Naive B cell (primary cell): ENCODE results near the gene CAPZB. TPM values are rescaled to one million over a fixed set of nuclear protein-coding genes. Genes with fewer than 3 reads are reported as not detected.

Experiments used
- ATAC-seq, 2 donors: fragments of 150-1000 bp; cut with Tn5 transposase; 2 replicates each; pipeline ENCODE4 v1.10.0; 2021; ENCODE audit warnings: low read depth in 2 of 2, mild to moderate bottlenecking in 2 of 2, moderate library complexity in 2 of 2
- DNase-seq: peaks from one replicate; pipeline ENCODE4 v3.0.0; 2022
- H3K27ac Mint-ChIP-seq, 6 donors: one replicate each; pipeline ENCODE4 v1.8.0; 2020 to 2022; ENCODE audit warnings: mild to moderate bottlenecking in 6 of 6, mixed read lengths in 6 of 6, moderate library complexity in 5 of 6, inconsistent platforms in 2 of 6
- H3K27me3 Mint-ChIP-seq, 3 donors: one replicate each; pipeline ENCODE4 v1.8.0; 2021 to 2022; ENCODE audit warnings: mixed read lengths in 3 of 3, mild to moderate bottlenecking in 1 of 3
- H3K36me3 Mint-ChIP-seq, 2 donors: one replicate each; pipeline ENCODE4 v1.8.0; 2020 to 2022; ENCODE audit warnings: mixed read lengths in 2 of 2, inconsistent platforms in 1 of 2, mild to moderate bottlenecking in 1 of 2
- H3K4me1 Mint-ChIP-seq, 3 donors: one replicate each; pipeline ENCODE4 v1.8.0; 2020 to 2022; ENCODE audit warnings: mixed read lengths in 3 of 3, inconsistent platforms in 1 of 3, mild to moderate bottlenecking in 1 of 3, moderate library complexity in 1 of 3
- H3K4me3 Mint-ChIP-seq, 8 donors: one replicate each; pipeline ENCODE4 v1.8.0; 2020 to 2022; ENCODE audit warnings: mild to moderate bottlenecking in 8 of 8, mixed read lengths in 8 of 8, moderate library complexity in 8 of 8, inconsistent platforms in 2 of 8
- H3K9me3 Mint-ChIP-seq, 7 donors: one replicate each; pipeline ENCODE4 v1.8.0; 2020 to 2022; ENCODE audit warnings: mixed read lengths in 7 of 7, mild to moderate bottlenecking in 5 of 7, inconsistent platforms in 2 of 7, moderate library complexity in 1 of 7
- polyA plus RNA-seq, 6 donors: library from polyadenylated mRNA; unstranded; fragments of 300-500 nt; fragmentation: Illumina TruSeq; gene quantifications; one replicate each; pipeline ENCODE4 v1.2.3, GENCODE V29; 2021; ENCODE audit warnings: low read depth in 6 of 6

Gene CAPZB
- polyA plus RNA-seq, 6 donors from 2014 or later: 328 to 445 (median 382) TPM

DNA sequence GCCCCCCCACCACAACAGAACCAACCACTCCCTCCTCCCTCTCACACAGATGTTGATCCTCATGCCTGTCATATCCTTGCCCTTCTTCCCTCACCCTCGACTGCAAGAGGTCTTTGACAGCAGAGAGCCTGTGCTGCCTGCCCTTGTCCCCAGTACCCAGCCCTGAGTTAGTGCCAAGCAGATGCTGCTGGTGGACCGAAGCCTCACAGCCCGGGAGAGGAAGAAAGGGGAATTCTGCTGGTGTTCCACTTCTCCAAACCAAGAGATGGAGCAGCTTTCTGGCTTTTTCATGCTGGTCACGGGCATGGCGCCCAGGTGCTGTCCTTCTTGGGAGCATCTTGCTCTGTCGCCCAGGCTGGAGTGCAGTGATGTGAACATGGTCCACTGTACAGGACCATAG is 104.1 kb downstream of the CAPZB start:
- ATAC-seq (no peak), DNase-seq (no peak)
- Mint-ChIP-seq H3K9me3 (no peaks in the 10 kb centered on the region), H3K27ac (peak overlapping the region in 1 of 6 donors; percentile 26), H3K36me3 (peaks cover 17 to 21% of the 10 kb centered on the region in 2 donors), H3K4me1 (peaks cover 6 to 7% (median 6%) of the 10 kb centered on the region in 3 donors), H3K4me3 (no peak overlapping the region), H3K27me3 (no peaks in the 10 kb centered on the region)

DNA sequence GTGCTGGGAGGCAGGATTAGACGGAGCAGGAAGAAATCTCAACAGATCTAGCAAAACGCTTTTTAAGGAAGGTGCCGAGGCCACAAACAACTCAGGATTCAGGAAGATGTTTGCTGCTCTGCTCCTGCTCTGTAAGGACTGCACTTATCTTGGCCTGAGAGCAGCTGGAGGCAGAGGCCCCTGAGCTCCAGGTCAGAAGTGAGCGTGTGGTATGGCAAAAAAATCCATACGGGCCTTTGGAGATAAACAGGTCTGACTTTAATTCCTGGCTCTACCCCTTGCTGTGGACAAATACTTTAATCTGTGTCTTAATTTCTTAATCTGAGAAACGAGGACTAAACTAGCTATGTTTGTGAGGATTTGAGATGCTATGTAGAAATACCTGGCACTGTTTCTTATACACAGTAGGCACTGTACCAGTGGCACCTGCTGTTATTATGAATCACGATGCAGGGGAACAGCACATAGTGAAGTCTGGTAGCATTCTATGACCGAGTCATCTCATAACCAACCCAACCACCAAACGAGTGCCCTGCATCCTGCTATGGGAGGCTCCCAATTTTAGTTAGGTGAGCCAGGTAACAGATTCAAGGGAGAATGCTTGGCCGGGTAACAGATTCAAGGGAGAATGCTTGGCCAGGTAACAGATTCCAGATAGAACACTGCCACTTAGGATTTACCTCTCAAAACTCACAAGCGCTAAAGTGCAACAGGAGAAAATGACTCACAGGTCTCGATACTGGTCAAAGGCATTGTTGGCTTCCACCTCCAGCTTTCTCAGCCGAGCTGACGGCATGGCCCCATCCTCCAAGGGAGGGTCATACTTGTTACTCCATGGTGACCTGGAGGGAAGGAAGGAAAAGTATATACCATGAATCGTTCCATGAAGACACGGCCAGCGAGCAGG is 107.3 kb downstream of the CAPZB start:
- Mint-ChIP-seq H3K36me3 (peaks cover 14 to 20% of the 10 kb centered on the region in 2 donors), H3K4me3 (no peak overlapping the region), H3K27ac (peak overlapping the region in 1 of 6 donors; percentile 3), H3K27me3 (no peaks in the 10 kb centered on the region), H3K9me3 (no peaks in the 10 kb centered on the region), H3K4me1 (peaks cover 0 to 12% (median 9%) of the 10 kb centered on the region in 3 donors)
- ATAC-seq (no peak), DNase-seq (no peak)

DNA sequence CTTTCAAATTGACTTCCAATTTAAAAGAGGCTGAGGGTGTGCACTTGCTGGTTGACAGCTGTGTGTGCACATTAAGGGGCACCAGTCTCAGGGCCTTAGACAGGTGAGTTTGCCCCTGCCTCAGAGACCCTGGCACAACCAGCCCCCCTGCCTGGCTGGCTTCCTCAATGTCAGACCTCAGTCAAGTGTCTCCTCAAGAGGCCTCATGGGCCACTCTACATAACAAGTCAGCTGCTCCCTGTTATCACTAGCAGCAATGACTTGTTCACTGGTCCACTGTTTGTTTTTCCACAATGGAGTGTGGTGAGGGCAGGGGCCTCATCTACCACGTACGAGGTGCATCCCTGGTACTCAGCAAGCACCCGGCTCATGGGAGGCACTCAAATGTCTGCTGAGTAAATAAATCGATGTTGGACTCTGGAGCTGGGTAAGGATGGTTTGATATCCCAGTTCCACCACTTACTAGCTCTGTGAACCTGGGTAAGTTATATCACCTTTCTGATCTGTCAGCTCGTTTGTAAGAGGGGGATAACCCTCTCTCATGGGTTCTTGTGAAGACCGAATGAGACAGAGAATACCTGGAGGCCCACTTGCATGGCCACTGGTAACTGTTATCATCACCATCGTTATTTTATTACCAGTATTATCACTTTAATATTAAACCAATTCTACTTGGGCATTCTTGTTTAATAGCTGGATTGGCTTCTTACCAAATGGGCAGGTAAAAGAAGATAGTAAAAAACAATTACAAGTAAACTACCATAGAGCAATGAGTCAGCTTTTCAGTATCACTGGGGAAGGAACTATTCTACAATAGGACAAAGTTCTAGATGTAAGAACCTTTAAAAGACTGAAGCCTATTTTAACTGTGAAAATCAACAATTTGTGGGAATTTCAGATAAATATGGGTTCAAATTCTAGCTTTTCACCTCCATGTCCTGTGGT is 108.6 kb downstream of the CAPZB start:
- H3K36me3 Mint-ChIP-seq: peaks cover 14 to 20% of the 10 kb centered on the region in 2 donors
- no peaks in the 10 kb centered on the region for H3K9me3 Mint-ChIP-seq
- H3K4me1 Mint-ChIP-seq: peaks cover 0 to 12% (median 12%) of the 10 kb centered on the region in 3 donors
- H3K4me3 Mint-ChIP-seq: no peak overlapping the region
- no peaks in the 10 kb centered on the region for H3K27me3 Mint-ChIP-seq
- ATAC-seq (no peak), DNase-seq (no peak)
- H3K27ac Mint-ChIP-seq: no peak overlapping the region

DNA sequence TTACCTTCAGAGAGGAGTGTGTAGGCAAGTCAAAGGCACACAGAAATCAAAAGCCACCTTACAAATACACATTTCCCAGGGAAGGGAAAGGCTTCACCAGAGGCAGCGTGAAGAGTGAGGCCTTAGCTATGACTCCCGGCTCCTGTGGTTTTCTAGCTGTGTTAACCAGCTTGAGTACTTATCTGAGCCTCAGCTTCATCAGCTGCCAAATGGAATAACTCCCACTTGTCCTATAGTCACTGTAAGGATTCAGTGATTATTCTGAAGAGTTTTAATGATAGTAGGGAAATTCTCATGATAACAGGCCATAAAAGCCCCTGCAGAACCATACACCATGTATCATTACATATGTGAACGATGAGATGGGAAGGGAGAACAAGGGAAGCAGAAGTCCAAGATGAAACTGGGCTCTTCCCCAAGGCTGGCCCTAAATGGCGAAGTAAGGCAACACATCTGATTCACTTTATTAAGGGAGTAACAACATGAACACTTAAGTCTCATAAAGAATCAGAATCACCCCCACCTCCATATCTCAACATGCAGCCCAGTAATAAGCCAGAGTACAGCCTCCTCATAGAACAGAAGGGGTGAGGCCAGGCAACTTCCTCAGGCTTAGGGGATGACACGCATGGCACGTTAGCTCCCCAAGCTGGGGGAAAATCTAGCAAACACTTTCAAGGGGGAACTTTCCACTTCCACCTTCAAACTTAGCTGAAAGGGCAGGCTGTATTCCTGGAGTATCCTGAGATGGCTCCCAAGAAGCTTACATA is 109.5 kb downstream of the CAPZB start:
- no peaks in the 10 kb centered on the region for H3K9me3 Mint-ChIP-seq
- ATAC-seq (no peak), DNase-seq (no peak)
- H3K4me1 Mint-ChIP-seq: peaks cover 1 to 13% (median 9%) of the 10 kb centered on the region in 3 donors
- peak overlapping the region in 2 of 6 donors; percentile 20 to 39 for H3K27ac Mint-ChIP-seq
- no peak overlapping the region for H3K4me3 Mint-ChIP-seq
- no peaks in the 10 kb centered on the region for H3K27me3 Mint-ChIP-seq
- peaks cover 14 to 20% of the 10 kb centered on the region in 2 donors for H3K36me3 Mint-ChIP-seq

DNA sequence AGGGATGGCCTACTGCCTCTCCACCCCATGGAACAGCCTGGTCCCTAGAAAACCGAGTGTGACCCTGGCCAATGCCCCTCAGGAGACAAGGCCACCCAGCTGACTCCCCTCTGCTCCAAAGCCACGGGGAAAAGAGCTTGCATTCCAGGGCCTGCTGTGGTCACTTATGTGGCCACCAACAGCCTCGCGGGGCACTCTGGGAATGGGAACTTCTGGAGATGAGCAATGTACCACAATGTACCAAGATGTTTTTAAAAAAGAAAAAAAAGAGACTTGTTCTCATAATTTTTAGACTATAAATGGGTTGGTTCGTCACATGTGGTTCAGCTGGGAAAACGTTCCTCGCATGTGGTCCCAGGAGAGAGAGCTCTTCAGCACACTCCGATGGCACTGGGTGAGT is 110.4 kb downstream of the CAPZB start:
- Mint-ChIP-seq H3K4me3 (no peak overlapping the region), H3K36me3 (peaks cover 14 to 20% of the 10 kb centered on the region in 2 donors), H3K27ac (no peak overlapping the region), H3K9me3 (no peaks in the 10 kb centered on the region), H3K27me3 (no peaks in the 10 kb centered on the region), H3K4me1 (peaks cover 9 to 21% (median 10%) of the 10 kb centered on the region in 3 donors)
- no peak for ATAC-seq
- DNase-seq: no peak

DNA sequence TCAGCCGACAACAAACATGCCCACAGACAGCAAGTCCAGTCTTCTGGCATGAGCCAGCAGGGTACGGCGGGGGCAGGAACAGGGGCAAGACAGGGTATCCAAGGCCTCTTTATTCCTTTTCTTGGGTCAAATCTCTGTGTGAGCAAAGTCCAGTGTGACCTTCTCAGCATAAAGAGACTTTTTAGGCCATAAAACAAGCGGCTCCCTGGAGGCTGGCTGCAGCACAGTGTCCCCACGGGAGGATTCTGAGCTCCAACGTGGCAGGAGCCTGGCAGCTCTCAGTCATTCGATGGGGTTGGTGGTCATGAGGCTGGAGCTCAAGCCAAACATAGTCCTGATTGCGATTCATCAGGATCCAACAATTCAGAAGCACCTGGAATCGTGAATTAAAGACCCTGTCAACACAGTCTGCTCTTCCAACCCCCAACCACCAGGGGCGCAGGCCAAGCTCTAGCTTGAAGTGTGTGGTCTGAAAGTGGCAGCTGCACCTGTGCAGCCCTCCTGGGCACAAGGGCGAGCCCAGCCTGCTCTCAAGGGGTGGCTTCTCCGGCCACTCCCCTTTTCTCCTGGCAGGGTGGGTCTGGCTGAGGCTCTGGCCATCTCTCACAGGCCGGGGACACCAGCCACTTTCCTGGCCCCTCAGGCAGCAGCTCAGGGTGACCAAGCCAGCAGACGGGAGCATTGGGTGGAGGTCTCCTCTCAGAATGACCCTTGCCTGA is 111.1 kb downstream of the CAPZB start:
- Mint-ChIP-seq H3K27me3 (no peaks in the 10 kb centered on the region), H3K4me1 (peaks cover 9 to 21% (median 10%) of the 10 kb centered on the region in 3 donors), H3K4me3 (no peak overlapping the region), H3K27ac (no peak overlapping the region), H3K9me3 (no peaks in the 10 kb centered on the region), H3K36me3 (peaks cover 9 to 20% of the 10 kb centered on the region in 2 donors)
- no peak for DNase-seq
- ATAC-seq: no peak

DNA sequence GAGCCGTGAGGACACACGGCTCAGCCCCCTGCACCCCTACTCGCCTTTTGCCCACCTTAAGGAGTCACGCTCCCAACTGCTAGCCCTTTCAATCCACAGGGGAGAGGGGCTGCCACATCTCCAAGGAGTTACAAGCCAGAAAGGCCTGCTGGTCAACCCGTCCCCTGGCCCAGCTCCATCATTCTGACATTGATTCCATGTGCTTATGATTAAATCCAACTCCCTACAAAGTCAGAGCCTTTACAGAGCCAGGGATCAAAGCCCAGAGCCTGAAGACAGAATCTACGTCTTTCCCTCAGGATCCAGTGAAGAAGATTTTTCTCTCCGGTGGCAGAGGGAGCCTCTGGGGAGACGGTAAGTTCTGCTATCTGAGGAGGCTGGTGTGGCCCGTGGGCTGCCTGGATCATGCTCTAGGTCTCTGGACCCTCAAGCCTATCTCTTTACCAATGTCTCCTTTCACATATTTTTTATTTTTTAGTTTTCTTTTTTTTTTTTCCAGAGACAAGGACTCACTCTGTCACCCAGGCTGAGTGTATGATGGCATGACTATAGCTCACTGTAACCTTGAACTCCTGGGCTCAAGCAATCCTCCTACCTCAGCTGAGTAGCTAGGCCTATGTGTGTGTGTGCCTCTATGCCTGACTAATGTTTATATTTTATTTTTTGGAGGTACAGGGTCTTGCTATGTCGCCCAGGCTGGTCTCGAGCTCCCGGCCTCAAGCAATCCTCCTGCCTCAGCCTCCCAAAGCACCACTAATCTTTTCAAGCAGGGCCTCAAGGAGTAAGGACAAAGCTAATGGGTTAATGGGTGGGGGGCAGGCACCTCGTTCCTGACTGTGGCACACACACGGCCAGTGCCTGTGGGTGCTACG is 111.9 kb downstream of the CAPZB start:
- H3K27me3 Mint-ChIP-seq: no peaks in the 10 kb centered on the region
- H3K27ac Mint-ChIP-seq: peak overlapping the region in 1 of 6 donors; percentile 95
- H3K4me1 Mint-ChIP-seq: peaks cover 9 to 21% (median 10%) of the 10 kb centered on the region in 3 donors
- H3K36me3 Mint-ChIP-seq: peaks cover 9 to 19% of the 10 kb centered on the region in 2 donors
- no peaks in the 10 kb centered on the region for H3K9me3 Mint-ChIP-seq
- H3K4me3 Mint-ChIP-seq: no peak overlapping the region
- ATAC-seq (no peak), DNase-seq (no peak)

DNA sequence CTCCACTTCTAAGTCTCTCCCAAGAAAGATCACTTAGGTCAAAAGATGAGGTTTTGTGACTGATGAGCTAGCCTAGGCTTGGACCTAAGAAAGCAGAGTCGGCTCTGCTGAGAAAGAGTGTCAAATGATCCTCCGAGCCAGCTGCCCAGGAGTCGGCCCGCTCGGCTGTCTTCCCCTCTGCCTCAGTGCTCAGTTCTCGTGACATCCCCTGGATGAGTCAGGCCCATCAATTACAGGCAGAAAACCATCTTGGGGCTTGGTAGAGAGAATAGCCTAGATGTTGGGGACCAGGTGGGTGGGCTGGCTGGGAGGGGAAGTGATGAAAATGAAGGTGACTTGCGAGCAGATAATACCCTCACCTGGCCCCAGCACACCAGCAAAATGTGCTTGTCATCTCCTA is 112.7 kb downstream of the CAPZB start:
- peak overlapping the region in 1 of 6 donors; percentile 19 for H3K27ac Mint-ChIP-seq
- H3K36me3 Mint-ChIP-seq: peaks cover 3 to 11% of the 10 kb centered on the region in 2 donors
- H3K9me3 Mint-ChIP-seq: no peaks in the 10 kb centered on the region
- ATAC-seq: no peak
- no peak overlapping the region for H3K4me3 Mint-ChIP-seq
- DNase-seq: no peak
- H3K27me3 Mint-ChIP-seq: no peaks in the 10 kb centered on the region
- H3K4me1 Mint-ChIP-seq: peaks cover 9 to 21% (median 10%) of the 10 kb centered on the region in 3 donors

DNA sequence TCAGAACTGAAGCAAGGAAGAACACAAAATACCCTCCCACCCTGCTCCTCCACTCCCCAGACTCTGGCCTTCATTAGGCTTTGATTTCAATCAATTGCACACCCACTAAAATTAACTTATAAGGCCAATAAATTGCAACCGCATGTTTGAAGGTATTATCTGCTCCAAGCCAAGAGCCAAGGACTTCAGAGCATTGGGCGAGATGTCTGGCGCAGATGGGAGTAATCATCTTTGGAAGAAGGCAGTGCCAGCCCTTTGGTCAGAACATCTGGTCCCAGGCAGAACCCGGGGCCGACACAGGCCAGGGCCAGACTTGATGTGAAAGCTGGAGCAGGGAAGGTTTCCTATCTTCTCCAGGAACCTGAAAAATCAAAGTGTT is 113.2 kb downstream of the CAPZB start:
- H3K27me3 Mint-ChIP-seq: no peaks in the 10 kb centered on the region
- DNase-seq: no peak
- ATAC-seq: no peak
- H3K9me3 Mint-ChIP-seq: no peaks in the 10 kb centered on the region
- H3K27ac Mint-ChIP-seq: no peak overlapping the region
- no peak overlapping the region for H3K4me3 Mint-ChIP-seq
- H3K36me3 Mint-ChIP-seq: peaks cover 0 to 7% of the 10 kb centered on the region in 2 donors
- peaks cover 9 to 24% (median 11%) of the 10 kb centered on the region in 3 donors for H3K4me1 Mint-ChIP-seq

DNA sequence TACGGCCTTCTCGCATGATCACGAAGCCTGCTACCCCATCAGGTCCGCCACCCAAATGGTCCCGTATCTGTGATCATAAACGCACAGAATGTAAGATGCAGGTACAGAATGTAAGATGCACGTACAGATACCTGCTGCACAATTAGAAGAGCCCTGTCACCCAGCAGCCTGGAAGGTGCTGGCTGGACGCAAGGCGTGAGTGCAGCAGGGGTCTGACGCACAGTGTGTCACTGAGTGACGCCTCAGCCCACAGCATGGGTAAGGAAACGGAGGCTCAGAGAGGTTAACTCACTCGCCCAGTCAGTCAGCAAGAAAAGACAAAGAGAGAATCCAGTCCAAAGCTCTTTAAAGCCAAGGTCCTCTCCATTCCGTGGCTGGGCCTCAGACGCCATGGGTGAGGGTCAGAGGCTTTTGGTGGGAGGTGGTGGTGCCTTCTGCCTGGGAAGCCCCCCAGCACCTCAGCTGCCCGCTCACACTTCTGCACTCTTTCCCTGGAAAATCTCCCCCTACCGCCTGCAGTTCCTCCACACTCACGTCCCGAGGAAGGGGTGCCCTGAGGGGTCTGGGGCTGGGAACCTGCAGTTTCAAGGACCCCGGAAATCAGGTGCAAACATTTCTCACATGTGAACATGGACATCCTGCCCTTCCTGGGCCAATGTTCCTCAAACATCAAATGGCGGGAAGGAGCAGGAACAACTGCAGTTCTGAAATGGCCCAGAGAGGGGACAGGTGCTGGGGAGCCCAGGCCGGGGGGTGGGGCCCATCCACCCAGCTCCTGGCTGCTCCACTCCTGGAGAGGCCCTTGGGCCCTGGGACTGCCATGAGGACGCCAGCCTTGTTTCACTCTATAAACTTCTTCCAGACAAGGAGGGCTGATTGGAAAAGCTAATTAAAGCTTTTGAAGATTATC is 113.9 kb downstream of the CAPZB start:
- DNase-seq: no peak
- ATAC-seq: no peak
- H3K4me1 Mint-ChIP-seq: peaks cover 6 to 30% (median 14%) of the 10 kb centered on the region in 3 donors
- peak overlapping the region in 3 of 6 donors; percentile 16 to 51 (median 42) for H3K27ac Mint-ChIP-seq
- no peaks in the 10 kb centered on the region for H3K27me3 Mint-ChIP-seq
- no peak overlapping the region for H3K4me3 Mint-ChIP-seq
- peaks cover 0 to 7% of the 10 kb centered on the region in 2 donors for H3K36me3 Mint-ChIP-seq
- no peaks in the 10 kb centered on the region for H3K9me3 Mint-ChIP-seq
